Measurements from ENCODE around the gene MIER3. TPM values are rescaled to one million over a fixed set of nuclear protein-coding genes. Genes with fewer than 3 reads are reported as not detected.
A peak's percentile ranks its signal among the peaks of the same experiment; 100 is the strongest.

The MIER3 gene
- total RNA-seq, 6 experiments from 2014 or later = 7.3 to 14.7 (median 11.2) TPM

DNA sequence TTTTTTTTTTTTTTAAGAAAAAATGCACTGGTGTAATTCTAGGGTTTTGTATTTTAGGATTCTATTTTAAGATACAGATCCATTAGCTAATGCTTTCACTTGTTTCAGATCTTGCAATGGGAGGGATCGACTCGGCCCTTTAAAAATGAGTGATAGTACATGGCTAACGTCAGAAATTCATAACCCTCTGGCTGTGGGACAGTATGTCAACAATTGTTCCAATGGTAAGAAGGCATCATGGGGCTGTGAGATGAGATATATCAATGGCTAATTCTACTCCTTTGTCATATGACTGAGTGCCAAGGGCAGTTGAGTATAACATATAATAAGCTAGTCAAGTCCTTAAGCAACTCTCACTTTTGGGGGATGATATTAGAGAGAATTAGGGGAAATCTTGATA, 38.2 kb downstream of the MIER3 start:
- Histone ChIP-seq H3K9me3 (no peaks in the 10 kb centered on the region), H3K36me3 (no peaks in the 10 kb centered on the region), H3K4me3 (no peak overlapping the region), H3K27ac (no peak overlapping the region), H3K4me1 (peaks cover 0 to 29% (median 6%) of the 10 kb centered on the region in 4 donors), H3K27me3 (no peaks in the 10 kb centered on the region)
- intact Hi-C loops (cut with DNase I) = no loop called here
- WGBS (ENCODE audit: insufficient coverage, low coverage, low lambda C conversion rate, missing lambda C conversion rate) = 90% methylated on average over 3 of the region's 3 CpGs
- ATAC-seq (no peak), DNase-seq (no peak)
- no peak for TF ChIP-seq POLR2A (IDR thresholded peaks at IDR 0.05)
- no peak for TF ChIP-seq CTCF (IDR thresholded peaks at IDR 0.05)

- Histone ChIP-seq H3K27me3 (no peaks in the 10 kb centered on the region), H3K27ac (peak overlapping the region; percentile 92 to 99 (median 96)), H3K36me3 (no peaks in the 10 kb centered on the region), H3K4me3 (peak overlapping the region; percentile 60 to 72 (median 65)), H3K9me3 (no peaks in the 10 kb centered on the region), H3K4me1 (peaks cover 0 to 11% (median 0%) of the 10 kb centered on the region in 4 donors)
- whole genome bisulfite sequencing (ENCODE audit: insufficient coverage, low coverage, low lambda C conversion rate, missing lambda C conversion rate) = under 1% methylated on average over 29 of the region's 29 CpGs
- intact Hi-C loops (cut with DNase I) = no loop called here
- peak; percentile 44 to 67 (median 59) for DNase-seq
- ATAC-seq = peak; percentile 7 to 30 (median 16)
- TF ChIP-seq POLR2A (IDR thresholded peaks at IDR 0.05) (no peak), CTCF (IDR thresholded peaks at IDR 0.05) (no peak)
These were observed 41.5 kb downstream of the MIER3 start for GRCh38 chr5:56910210-56910965.

- no peak for TF ChIP-seq CTCF (IDR thresholded peaks at IDR 0.05)
- TF ChIP-seq POLR2A (IDR thresholded peaks at IDR 0.05) = peak; percentile 77
- intact Hi-C loops (cut with DNase I) = loop anchor here in 1 of 2 donors (10.0 kb wide), 2 partner anchors 45 to 235 kb away; partner anchors contain the start of gene MIER3
- Histone ChIP-seq H3K4me1 (peaks cover 0 to 11% (median 0%) of the 10 kb centered on the region in 4 donors), H3K27ac (peak within 1 kb of the TSS; percentile 92 to 99 (median 96)), H3K36me3 (no peaks in the 10 kb centered on the region), H3K27me3 (no peaks in the 10 kb centered on the region), H3K4me3 (peak within 1 kb of the TSS; percentile 60 to 72 (median 65)), H3K9me3 (no peaks in the 10 kb centered on the region)
- DNase-seq (peak; percentile 99), ATAC-seq (peak; percentile 90 to 95 (median 90))
- WGBS (ENCODE audit: insufficient coverage, low coverage, low lambda C conversion rate, missing lambda C conversion rate) = 0% methylated on average over 31 of the region's 84 CpGs
These were observed 42.4 kb downstream of the MIER3 start, which contains the start of gene SETD9 for GRCh38 chr5:56909294-56910209. TSS of gene SETD9 (plus strand) at chr5:56909596. CDS start at chr5:56909646, 50 bp downstream.

- DNase-seq = peak; percentile 83 to 88 (median 87)
- Histone ChIP-seq H3K27me3 (no peaks in the 10 kb centered on the region), H3K9me3 (no peaks in the 10 kb centered on the region), H3K4me3 (peak overlapping the region; percentile 60 to 72 (median 65)), H3K4me1 (peaks cover 0 to 11% (median 0%) of the 10 kb centered on the region in 4 donors), H3K36me3 (no peaks in the 10 kb centered on the region), H3K27ac (peak overlapping the region; percentile 92 to 99 (median 96))
- intact Hi-C loops (cut with DNase I) = loop anchor here in 1 of 2 donors (10.0 kb wide), 2 partner anchors 46 to 236 kb away; partner anchors contain the start of gene MIER3
- 0% methylated on average over 19 of the region's 19 CpGs for WGBS (ENCODE audit: insufficient coverage, low coverage, low lambda C conversion rate, missing lambda C conversion rate)
- TF ChIP-seq POLR2A (IDR thresholded peaks at IDR 0.05) = no peak
- no peak for TF ChIP-seq CTCF (IDR thresholded peaks at IDR 0.05)
- ATAC-seq = peak; percentile 65 to 78 (median 74)
These were observed 43.0 kb downstream of the MIER3 start for GRCh38 chr5:56908942-56909293.
